ENCODE data around the gene PPM1L.

DNA sequence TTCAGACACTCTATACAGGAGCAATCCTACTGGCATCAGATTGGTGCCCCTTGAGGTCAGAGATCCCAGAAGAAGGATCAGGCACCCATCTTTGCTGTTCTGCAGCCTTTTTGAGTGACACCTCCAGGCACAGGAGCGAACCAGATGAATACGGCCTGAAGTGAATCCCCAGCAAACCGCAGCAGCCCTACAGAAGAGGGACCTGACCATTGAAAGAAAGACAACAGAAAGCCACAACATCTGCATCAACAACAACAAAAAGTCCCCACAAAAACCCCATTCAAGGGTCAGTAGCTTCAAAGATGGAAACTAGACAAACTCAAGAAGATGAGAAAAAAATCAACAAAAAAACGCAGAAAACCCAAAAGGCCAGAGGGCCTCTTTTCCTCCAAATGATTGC lies 130.4 kb downstream of the PPM1L start:
- TF ChIP-seq, protein P1, sequence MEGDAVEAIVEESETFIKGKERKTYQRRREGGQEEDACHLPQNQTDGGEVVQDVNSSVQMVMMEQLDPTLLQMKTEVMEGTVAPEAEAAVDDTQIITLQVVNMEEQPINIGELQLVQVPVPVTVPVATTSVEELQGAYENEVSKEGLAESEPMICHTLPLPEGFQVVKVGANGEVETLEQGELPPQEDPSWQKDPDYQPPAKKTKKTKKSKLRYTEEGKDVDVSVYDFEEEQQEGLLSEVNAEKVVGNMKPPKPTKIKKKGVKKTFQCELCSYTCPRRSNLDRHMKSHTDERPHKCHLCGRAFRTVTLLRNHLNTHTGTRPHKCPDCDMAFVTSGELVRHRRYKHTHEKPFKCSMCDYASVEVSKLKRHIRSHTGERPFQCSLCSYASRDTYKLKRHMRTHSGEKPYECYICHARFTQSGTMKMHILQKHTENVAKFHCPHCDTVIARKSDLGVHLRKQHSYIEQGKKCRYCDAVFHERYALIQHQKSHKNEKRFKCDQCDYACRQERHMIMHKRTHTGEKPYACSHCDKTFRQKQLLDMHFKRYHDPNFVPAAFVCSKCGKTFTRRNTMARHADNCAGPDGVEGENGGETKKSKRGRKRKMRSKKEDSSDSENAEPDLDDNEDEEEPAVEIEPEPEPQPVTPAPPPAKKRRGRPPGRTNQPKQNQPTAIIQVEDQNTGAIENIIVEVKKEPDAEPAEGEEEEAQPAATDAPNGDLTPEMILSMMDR (conservative IDR thresholded peaks at IDR 0.05), result no peak
- no peak for TF ChIP-seq EZH2 (IDR thresholded peaks at IDR 0.05; ENCODE audit: low read depth)

Measured in PC-9 (cell line).